Neuronal stem cell (in vitro differentiated cells): ENCODE measurements around the gene DLAT.

Source experiments
- DNase-seq: peaks from one replicate; pipeline ENCODE4 v3.0.0-alpha.2; 2013; ENCODE audit warnings: low spot score
- H2AFZ ChIP-seq: one replicate; pipeline ENCODE4 v1.6.1; 2013; ENCODE audit warnings: mild to moderate bottlenecking, low read length, inconsistent platforms
- H2AK5ac ChIP-seq: 2 replicates; pipeline ENCODE4 v1.6.1; 2013; ENCODE audit warnings: low read depth, mild to moderate bottlenecking, inconsistent platforms, low read length, moderate library complexity, mixed read lengths
- H2BK120ac ChIP-seq: 2 replicates; pipeline ENCODE4 v1.6.1; 2013; ENCODE audit warnings: low read depth, mild to moderate bottlenecking, inconsistent platforms, low read length, moderate library complexity, mixed read lengths
- H2BK12ac ChIP-seq: one replicate; pipeline ENCODE4 v1.6.1; 2013; ENCODE audit warnings: low read length, inconsistent platforms
- H2BK15ac ChIP-seq: 2 replicates; pipeline ENCODE4 v1.6.1; 2013; ENCODE audit warnings: mild to moderate bottlenecking, low read length, inconsistent platforms, mixed read lengths
- H2BK5ac ChIP-seq: one replicate; pipeline ENCODE4 v1.6.1; 2013; ENCODE audit warnings: inconsistent platforms, mild to moderate bottlenecking, low read length, moderate library complexity
- H3K14ac ChIP-seq: one replicate; pipeline ENCODE4 v1.6.1; 2013; ENCODE audit warnings: low read length, inconsistent platforms
- H3K18ac ChIP-seq: 2 replicates; pipeline ENCODE4 v1.6.1; 2013; ENCODE audit warnings: low read length, inconsistent platforms
- H3K23ac ChIP-seq: 2 replicates; pipeline ENCODE4 v1.6.1; 2013; ENCODE audit warnings: low read depth, mild to moderate bottlenecking, mixed read lengths, low read length, inconsistent platforms; ENCODE audit not compliant: poor library complexity
- H3K27ac ChIP-seq: replicated peaks from 3 replicates; pipeline ENCODE4 v1.5.1; 2013; ENCODE audit warnings: low read length, inconsistent platforms
- H3K27me3 ChIP-seq, 3 experiments: 2 replicates each; pipeline ENCODE4 v1.6.1; 2013; ENCODE audit warnings: low read length in 3 of 3, mild to moderate bottlenecking in 2 of 3, inconsistent platforms in 1 of 3, low read depth in 1 of 3, mixed read lengths in 1 of 3, moderate library complexity in 1 of 3; ENCODE audit not compliant: control insufficient read depth in 3 of 3, insufficient read depth in 3 of 3
- H3K36me3 ChIP-seq, 2 donors: replicated peaks in 1 of 2; 2 replicates each; pipeline ENCODE4 v1.6.1; 2013; ENCODE audit warnings: low read length in 2 of 2; ENCODE audit not compliant: control insufficient read depth in 2 of 2, insufficient read depth in 2 of 2
- H3K4ac ChIP-seq: 2 replicates; pipeline ENCODE4 v1.6.1; 2013; ENCODE audit warnings: inconsistent platforms, mild to moderate bottlenecking, low read length, moderate library complexity
- H3K4me1 ChIP-seq, 2 donors: 1 replicate in 1 of 2; 2 replicates in 1 of 2; pipeline ENCODE4 v1.6.1; 2013; ENCODE audit warnings: low read length in 2 of 2, low read depth in 1 of 2; ENCODE audit not compliant: control insufficient read depth in 2 of 2, insufficient read depth in 1 of 2
- H3K4me2 ChIP-seq: one replicate; pipeline ENCODE4 v1.6.1; 2013; ENCODE audit warnings: mild to moderate bottlenecking, low read length, inconsistent platforms; ENCODE audit not compliant: insufficient read depth, poor library complexity, severe bottlenecking
- H3K4me3 ChIP-seq, 2 donors: 2 replicates each; pipeline ENCODE4 v1.5.1; 2013; ENCODE audit warnings: low read length in 2 of 2, mild to moderate bottlenecking in 2 of 2, inconsistent platforms in 1 of 2, moderate library complexity in 1 of 2
- H3K79me1 ChIP-seq: one replicate; pipeline ENCODE4 v1.6.1; 2013; ENCODE audit warnings: low read depth, mild to moderate bottlenecking, inconsistent platforms, low read length, moderate library complexity
- H3K9ac ChIP-seq: one replicate; pipeline ENCODE4 v1.6.1; 2013; ENCODE audit warnings: mild to moderate bottlenecking, low read depth, low read length, inconsistent platforms; ENCODE audit not compliant: poor library complexity
- H3K9me3 ChIP-seq, 2 donors: replicated peaks in 1 of 2; 2 replicates each; pipeline versions ENCODE3 to v1.6.1; 2013; ENCODE audit warnings: low read length in 2 of 2, mild to moderate bottlenecking in 2 of 2, inconsistent platforms in 1 of 2, low read depth in 1 of 2, mixed read lengths in 1 of 2, moderate library complexity in 1 of 2; ENCODE audit not compliant: control insufficient read depth in 2 of 2, insufficient read depth in 1 of 2
- H4K8ac ChIP-seq: one replicate; pipeline ENCODE4 v1.6.1; 2013; ENCODE audit warnings: low read depth, mild to moderate bottlenecking, inconsistent platforms, low read length, moderate library complexity
- H4K91ac ChIP-seq: one replicate; pipeline ENCODE4 v1.6.1; 2013; ENCODE audit warnings: low read length, low read depth, mild to moderate bottlenecking, inconsistent platforms; ENCODE audit not compliant: poor library complexity
- WGBS, 2 donors: extraction: QIAGEN DNeasy Blood & Tissue Kit; methylation state at CpG; one replicate each; pipeline ENCODE4 v1.1.7; 2013; ENCODE audit warnings: missing lambda C conversion rate in 2 of 2, mixed read lengths in 1 of 2; ENCODE audit not compliant: insufficient read length in 2 of 2, insufficient replicate concordance in 1 of 2; ENCODE audit errors: extremely low coverage in 2 of 2; 5-methylcytosine and 5-hydroxymethylcytosine counted together

Gene DLAT

DNA sequence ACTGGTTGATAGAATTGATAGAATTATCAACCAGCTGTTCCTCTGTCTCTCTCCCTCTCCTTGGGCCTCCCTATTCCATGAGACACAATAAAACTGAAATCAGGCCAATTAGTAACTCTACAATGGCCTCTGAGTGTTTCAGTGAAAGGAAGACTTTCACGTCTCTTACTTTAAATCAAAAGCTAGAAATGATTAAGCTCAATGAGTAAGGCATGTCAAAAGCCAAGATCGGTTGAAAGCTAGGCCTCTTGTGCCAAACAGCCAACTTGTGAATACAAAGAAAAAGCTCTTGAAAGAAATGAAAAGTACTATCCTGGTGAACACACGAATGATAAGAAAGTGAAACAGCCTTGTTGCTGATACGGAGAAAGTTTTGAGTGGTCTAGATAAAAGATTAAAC is 32.0 kb downstream of the DLAT start:
- Histone ChIP-seq H3K9ac (no peak overlapping the region), H2BK120ac (no peak overlapping the region), H3K79me1 (no peaks in the 10 kb centered on the region), H3K27me3 (peaks cover 0 to 1% (median 0%) of the 10 kb centered on the region in 3 experiments), H2BK5ac (no peak overlapping the region), H2AFZ (no peak overlapping the region), H2AK5ac (no peak overlapping the region), H2BK15ac (no peak overlapping the region), H3K23ac (no peak overlapping the region), H3K18ac (no peak overlapping the region), H3K4me1 (no peaks in the 10 kb centered on the region), H3K4ac (no peak overlapping the region), H3K14ac (no peak overlapping the region), H3K9me3 (no peaks in the 10 kb centered on the region), H3K27ac (no peak overlapping the region), H4K8ac (no peak overlapping the region), H3K36me3 (peaks cover 24 to 95% of the 10 kb centered on the region in 2 donors), H3K4me3 (no peak overlapping the region), H4K91ac (no peak overlapping the region), H3K4me2 (no peak overlapping the region), H2BK12ac (no peak overlapping the region)
- WGBS, 2 donors = no CpG with 5 or more reads among the region's 4 CpGs
- DNase-seq = no peak

DNA sequence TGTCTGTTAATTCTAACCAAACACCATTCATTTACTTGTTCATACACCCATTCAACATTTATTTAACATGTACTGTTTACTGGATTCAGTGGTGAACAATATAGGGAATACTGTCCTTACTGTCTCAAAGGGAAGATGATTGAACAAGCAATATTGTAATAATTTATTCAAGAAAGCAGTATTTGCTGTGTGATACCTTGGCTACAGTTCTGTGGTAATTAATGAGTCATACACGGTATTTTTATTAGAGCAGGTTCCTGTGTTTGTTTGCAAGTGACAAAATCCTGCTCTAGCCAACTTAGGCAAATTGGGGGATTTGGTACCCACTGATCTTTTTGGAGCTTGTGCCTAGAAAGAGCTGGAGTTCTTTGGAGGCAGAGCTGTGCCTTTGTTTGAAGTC is 32.9 kb downstream of the DLAT start:
- H3K27me3 ChIP-seq = peaks cover 0 to 1% (median 0%) of the 10 kb centered on the region in 3 experiments
- H2AFZ ChIP-seq = no peak overlapping the region
- no peak overlapping the region for H3K4me2 ChIP-seq
- no CpG with 5 or more reads among the region's 1 CpG for WGBS, 2 donors
- H3K36me3 ChIP-seq = peaks cover 24 to 95% of the 10 kb centered on the region in 2 donors
- H4K91ac ChIP-seq = no peak overlapping the region
- H4K8ac ChIP-seq = no peak overlapping the region
- no peak overlapping the region for H2BK120ac ChIP-seq
- H3K27ac ChIP-seq = no peak overlapping the region
- no peak overlapping the region for H3K14ac ChIP-seq
- DNase-seq = no peak
- no peaks in the 10 kb centered on the region for H3K4me1 ChIP-seq
- H2AK5ac ChIP-seq = no peak overlapping the region
- no peak overlapping the region for H3K9ac ChIP-seq
- no peak overlapping the region for H3K4ac ChIP-seq
- H2BK5ac ChIP-seq = no peak overlapping the region
- no peak overlapping the region for H3K23ac ChIP-seq
- no peak overlapping the region for H2BK15ac ChIP-seq
- no peak overlapping the region for H3K18ac ChIP-seq
- no peak overlapping the region for H3K4me3 ChIP-seq
- no peaks in the 10 kb centered on the region for H3K79me1 ChIP-seq
- H3K9me3 ChIP-seq = no peaks in the 10 kb centered on the region
- no peak overlapping the region for H2BK12ac ChIP-seq

GRCh38 chr11:112062923-112063322 is 37.7 kb downstream of the DLAT start:
- Histone ChIP-seq H3K4me3 (no peak overlapping the region), H3K79me1 (no peaks in the 10 kb centered on the region), H2AK5ac (no peak overlapping the region), H3K9ac (no peak overlapping the region), H2AFZ (no peak overlapping the region), H3K4me2 (no peak overlapping the region), H3K14ac (no peak overlapping the region), H2BK12ac (no peak overlapping the region), H2BK5ac (no peak overlapping the region), H3K23ac (no peak overlapping the region), H2BK120ac (no peak overlapping the region), H3K18ac (no peak overlapping the region), H3K4ac (no peak overlapping the region), H4K91ac (no peak overlapping the region), H2BK15ac (no peak overlapping the region), H4K8ac (no peak overlapping the region), H3K4me1 (no peaks in the 10 kb centered on the region), H3K9me3 (no peaks in the 10 kb centered on the region), H3K36me3 (peaks cover 17 to 67% of the 10 kb centered on the region in 2 donors), H3K27me3 (peaks cover 0 to 1% (median 0%) of the 10 kb centered on the region in 3 experiments), H3K27ac (no peak overlapping the region)
- DNase-seq = no peak
- no CpG with 5 or more reads among the region's 1 CpG for whole genome bisulfite sequencing, 2 donors

DNA sequence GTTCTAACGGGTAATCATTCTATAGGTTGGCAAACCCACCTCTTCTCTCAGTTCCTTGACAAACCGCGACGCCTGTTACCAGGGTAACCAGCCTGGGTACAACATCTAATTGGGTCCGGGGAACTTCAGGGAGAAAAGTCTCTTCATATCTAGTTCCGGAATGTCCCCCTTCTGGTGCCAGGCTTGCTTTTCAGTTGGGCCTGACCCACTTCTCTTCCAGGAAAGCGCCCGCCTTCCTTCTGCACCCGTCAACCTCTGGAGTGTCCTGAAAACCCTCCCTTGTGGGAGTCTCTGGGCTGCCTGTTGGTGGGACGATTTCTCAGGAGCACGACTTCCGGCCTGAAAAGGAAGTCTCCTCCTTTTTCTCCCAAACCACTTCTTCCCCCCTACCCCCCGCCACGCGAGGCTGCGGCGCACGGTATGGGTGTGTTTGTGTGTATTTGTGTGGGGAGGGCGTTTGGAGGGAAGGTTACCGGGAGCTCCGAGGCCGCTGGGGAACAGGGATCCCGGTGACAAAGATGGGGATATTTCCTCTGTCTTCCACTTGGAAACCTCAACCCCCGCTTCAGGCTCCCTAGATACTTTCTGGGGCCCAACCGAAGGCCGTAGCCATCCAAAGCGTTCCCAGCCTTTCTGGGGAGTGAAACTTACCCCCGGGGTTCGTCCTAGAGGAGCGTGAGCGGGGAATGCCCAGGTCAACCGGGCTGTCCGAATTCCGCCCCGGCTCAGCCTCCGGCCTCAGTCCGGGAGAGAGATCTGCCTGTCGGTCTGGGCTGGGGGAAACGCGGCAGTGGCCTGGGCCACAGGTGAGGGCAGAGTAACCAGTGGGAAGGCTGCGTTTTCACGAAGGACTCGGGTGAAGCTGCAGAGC is 49.0 kb downstream of the DLAT start, which contains the start of the genes NKAPD1 and PIH1D2:
Gene NKAPD1, plus strand, starts transcription at position 359 of the 871 bp plus-strand sequence. CDS start 1,276 bp downstream, outside the sequence.
Gene PIH1D2, minus strand, starts transcription at position 77 of the 871 bp plus-strand sequence. CDS start 843 bp downstream, outside the sequence.
- peak within 1 kb of the TSS; percentile 98 for H3K18ac ChIP-seq
- H4K8ac ChIP-seq = no peak within 1 kb of the TSS
- H3K4me1 ChIP-seq = no peaks in the 10 kb centered on the region
- H3K36me3 ChIP-seq = peaks cover 5 to 38% of the 10 kb centered on the region in 2 donors
- H3K4me3 ChIP-seq = peak within 1 kb of the TSS; percentile 88 to 89
- no peak within 1 kb of the TSS for H3K4ac ChIP-seq
- H3K79me1 ChIP-seq = peaks cover 5% of the 10 kb centered on the region
- no peak within 1 kb of the TSS for H2BK15ac ChIP-seq
- no CpG with 5 or more reads among the region's 43 CpGs for WGBS, 2 donors
- H2AFZ ChIP-seq = peak within 1 kb of the TSS; percentile 96
- no peak within 1 kb of the TSS for H3K14ac ChIP-seq
- no peak within 1 kb of the TSS for H2BK120ac ChIP-seq
- H3K27me3 ChIP-seq = no peaks in the 10 kb centered on the region
- H3K9me3 ChIP-seq = no peaks in the 10 kb centered on the region
- no peak within 1 kb of the TSS for H4K91ac ChIP-seq
- peak within 1 kb of the TSS; percentile 97 for H3K27ac ChIP-seq
- peak within 1 kb of the TSS; percentile 14 for H2AK5ac ChIP-seq
- H3K23ac ChIP-seq = no peak within 1 kb of the TSS
- H2BK5ac ChIP-seq = peak within 1 kb of the TSS; percentile 84
- peak; percentile 86 for DNase-seq
- peak within 1 kb of the TSS; percentile 91 for H3K9ac ChIP-seq
- H2BK12ac ChIP-seq = no peak within 1 kb of the TSS
- H3K4me2 ChIP-seq = peak within 1 kb of the TSS; percentile 77
